GM21576 (cell line): ENCODE results near the gene LIPC.

Experiments
- ATAC-seq: cut with Tn5 transposase; IDR thresholded peaks from one replicate; pipeline ENCODE4 v1.9.1; 2021; ENCODE audit warnings: mild to moderate bottlenecking, moderate library complexity; ENCODE audit not compliant: unreplicated experiment

Gene LIPC

GRCh38 chr15:58433597-58434333 lies 2.0 kb downstream of the LIPC start:
- ATAC-seq, result no peak

- no peak for ATAC-seq
These were observed 2.6 kb downstream of the LIPC start for GRCh38 chr15:58434334-58434875.

- ATAC-seq, result no peak
These were observed 4.8 kb downstream of the LIPC start for GRCh38 chr15:58436552-58436951.

- no peak for ATAC-seq
These were observed 5.8 kb downstream of the LIPC start for GRCh38 chr15:58437531-58438105.

- no peak for ATAC-seq
These were observed 6.3 kb downstream of the LIPC start for GRCh38 chr15:58438111-58438510.

GRCh38 chr15:58438956-58439355 lies 7.2 kb downstream of the LIPC start:
- no peak for ATAC-seq

GRCh38 chr15:58440158-58440910 lies 8.5 kb downstream of the LIPC start:
- ATAC-seq, result no peak

- ATAC-seq, result no peak
These were observed 9.1 kb downstream of the LIPC start for GRCh38 chr15:58440922-58441321.

- ATAC-seq, result no peak
These were observed 9.7 kb downstream of the LIPC start for GRCh38 chr15:58441376-58442070.

GRCh38 chr15:58442122-58442521 lies 10.3 kb downstream of the LIPC start:
- ATAC-seq, result no peak

- no peak for ATAC-seq
These were observed 11.5 kb downstream of the LIPC start for GRCh38 chr15:58443308-58443707.

- ATAC-seq, result no peak
These were observed 12.3 kb downstream of the LIPC start for GRCh38 chr15:58444056-58444455.

GRCh38 chr15:58444658-58445332 lies 13.0 kb downstream of the LIPC start:
- ATAC-seq, result no peak

- ATAC-seq, result no peak
These were observed 14.1 kb downstream of the LIPC start for GRCh38 chr15:58445865-58446264.

GRCh38 chr15:58446521-58446920 lies 14.7 kb downstream of the LIPC start:
- no peak for ATAC-seq

- ATAC-seq, result no peak
These were observed 15.7 kb downstream of the LIPC start for GRCh38 chr15:58447271-58448010.

- no peak for ATAC-seq
These were observed 16.5 kb downstream of the LIPC start for GRCh38 chr15:58448331-58448730.

- ATAC-seq, result no peak
These were observed 17.1 kb downstream of the LIPC start for GRCh38 chr15:58448906-58449305.

GRCh38 chr15:58451826-58452225 lies 20.0 kb downstream of the LIPC start:
- no peak for ATAC-seq

GRCh38 chr15:58452775-58453174 lies 21.0 kb downstream of the LIPC start:
- ATAC-seq, result no peak
